ENCODE data around the gene LGALS3.

Gene LGALS3

DNA sequence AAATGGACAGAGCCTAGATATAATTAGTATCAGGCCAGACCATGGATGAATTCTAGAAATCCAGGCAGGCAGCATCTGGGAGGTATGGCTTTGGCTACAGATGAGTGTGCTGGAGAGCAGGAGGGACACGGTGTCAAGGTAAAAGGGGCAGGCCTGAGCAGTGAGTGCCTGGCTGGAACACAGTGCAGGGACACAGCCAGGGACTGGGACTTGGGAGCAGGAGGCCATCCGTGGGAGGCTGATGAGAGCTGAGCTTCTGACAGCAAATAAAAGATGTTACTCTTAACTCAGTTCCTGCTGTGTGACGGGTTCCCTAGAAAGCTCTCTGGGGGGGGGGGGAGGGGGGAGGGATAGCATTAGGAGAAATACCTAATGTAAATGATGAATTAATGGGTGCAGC, 13.6 kb upstream of the LGALS3 start:
- no peak for DNase-seq

DNA sequence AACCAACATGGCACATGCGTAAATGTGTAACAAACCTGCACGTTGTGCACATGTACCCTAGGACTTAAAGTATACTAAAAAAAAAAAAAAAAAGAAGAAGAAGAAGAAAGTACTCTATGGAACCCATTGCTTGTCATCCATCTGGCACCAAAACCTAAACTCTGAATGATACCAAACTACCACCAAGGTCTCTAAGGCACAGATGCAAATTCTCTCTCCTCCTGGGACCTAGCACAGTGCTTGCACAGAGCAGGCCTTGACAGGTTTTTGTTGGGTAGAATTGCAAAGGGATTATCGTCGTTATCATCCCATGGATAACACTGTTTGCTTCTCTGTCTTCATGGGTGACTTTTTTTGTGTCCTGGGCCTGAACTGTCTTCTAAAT, 13.2 kb upstream of the LGALS3 start:
- no peak for DNase-seq

DNA sequence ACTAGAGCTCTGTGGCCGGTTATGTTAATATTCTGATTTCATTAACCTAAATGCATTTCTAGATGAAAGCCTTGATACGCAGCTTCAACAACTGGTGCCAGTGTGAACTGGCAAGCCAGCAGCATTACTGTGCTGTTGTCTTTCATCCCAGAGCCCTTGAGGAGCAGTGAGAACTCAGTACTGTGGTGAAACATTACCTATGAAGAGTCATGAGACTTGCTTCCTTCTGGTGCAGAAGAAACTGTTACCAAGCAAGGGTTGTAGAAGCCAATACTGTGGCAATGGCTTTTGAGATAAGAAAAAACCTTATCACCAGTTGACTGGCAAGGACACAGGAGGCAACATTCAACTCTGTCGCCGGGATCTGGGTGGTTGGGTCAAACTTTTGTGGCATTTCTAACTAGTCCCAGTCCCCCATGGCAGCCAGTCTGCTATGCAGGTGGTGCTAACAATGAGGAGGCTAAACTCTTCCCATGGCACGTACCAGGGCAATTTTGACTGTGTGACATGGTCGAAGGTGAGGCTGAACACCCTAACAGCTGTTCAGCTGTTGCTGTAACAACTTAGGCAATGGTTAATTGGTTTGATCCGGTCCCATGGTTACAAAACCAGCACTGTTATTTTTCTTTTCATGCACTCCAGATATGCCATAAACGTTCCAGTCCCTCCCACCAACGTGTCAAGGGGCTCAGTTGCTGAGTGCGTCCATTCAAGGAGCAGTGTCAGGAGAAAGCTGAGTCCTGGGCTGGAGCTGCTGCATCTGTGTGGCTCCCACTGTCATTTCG, 12.6 kb upstream of the LGALS3 start:
- DNase-seq = no peak

DNA sequence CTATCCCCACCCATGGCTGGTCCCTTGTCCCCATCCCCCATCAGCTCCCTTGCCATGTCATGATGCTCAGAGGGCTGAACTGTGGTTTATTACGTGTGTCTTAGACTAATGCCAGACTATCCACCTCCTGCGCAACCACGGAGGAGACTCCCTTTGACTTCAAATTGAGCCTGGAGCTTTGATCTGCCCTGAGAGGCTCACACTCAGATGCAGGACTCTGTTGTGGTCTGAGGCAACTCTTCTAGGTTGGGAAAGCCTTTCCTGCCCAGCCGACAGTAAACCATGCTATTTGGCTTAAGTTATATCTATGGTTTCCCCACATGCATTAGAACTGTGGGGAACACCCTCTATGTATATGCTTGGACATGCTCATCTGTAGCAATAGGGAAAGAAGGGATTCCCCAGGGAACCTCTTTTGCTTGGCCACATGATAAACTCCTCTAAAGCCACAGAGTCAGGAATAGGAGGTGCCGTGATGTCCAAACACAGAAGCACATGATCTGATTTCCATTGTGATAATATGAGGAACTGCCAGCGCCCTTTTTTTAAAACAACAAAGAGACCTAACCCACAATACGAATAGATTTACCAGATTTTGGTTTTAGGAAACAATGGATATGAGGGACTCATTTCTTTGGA, 11.1 kb upstream of the LGALS3 start:
- no peak for DNase-seq

DNA sequence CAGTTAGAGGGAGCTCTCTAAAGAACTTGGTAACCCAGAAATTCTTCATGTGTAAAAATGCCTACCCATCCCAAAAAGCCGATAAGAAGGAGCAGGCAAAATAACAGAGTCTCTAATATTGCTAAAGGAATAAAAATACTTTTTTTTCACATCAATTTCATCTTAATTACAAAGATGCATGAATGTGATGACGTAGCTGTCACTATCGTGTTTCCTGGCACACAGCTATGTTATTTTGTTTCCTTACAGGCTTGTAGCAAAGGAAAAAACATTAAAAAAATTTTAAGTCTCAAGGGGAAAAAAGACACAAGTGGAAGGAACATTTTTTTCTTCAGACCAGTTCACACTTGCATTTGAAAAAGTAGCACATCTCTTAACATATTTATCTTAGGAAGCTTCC, 10.3 kb upstream of the LGALS3 start:
- no peak for DNase-seq

DNA sequence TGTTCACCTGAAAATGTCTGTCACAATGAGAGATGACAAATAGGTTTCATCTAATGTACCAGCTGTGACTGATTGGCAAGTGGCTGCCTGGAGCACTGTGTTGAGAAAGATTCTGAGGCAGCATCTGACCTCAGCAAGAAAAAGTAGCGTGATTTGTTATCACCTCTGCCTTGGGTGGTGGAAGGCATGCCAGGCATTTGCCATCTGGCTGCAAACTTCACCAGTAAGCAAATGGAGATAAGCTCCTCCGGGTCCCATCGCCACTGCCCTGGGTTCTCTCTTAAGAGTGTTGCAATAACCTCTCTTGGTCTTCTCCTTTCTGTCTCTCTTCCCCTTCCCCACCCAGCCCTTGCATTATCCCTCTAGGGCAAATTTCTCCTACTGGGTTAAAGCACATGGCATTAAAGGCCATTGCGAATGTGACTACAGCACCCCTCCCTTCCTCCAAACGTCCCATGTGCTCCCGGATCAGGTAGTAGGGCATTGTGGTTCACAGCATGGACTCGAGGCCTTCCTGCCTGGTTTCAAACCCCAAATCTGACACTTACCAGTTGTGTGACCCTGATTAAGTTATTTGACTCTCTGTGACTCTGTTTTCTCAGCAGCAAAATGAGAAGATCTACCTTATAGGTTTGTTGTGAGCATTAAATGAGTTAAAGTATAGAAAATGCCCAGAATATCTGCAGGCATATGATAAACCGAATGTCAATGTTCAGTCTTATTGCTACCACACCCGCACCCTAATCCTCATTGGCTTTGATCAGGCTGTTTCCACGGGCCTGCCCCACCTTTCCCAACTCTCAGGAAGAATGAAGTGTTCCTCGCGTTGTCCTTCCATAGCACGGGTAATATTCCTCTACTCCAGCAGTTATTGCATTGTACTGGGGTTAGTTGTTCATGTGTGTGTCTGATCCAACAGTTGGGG, 8.2 kb upstream of the LGALS3 start:
- DNase-seq = no peak

DNA sequence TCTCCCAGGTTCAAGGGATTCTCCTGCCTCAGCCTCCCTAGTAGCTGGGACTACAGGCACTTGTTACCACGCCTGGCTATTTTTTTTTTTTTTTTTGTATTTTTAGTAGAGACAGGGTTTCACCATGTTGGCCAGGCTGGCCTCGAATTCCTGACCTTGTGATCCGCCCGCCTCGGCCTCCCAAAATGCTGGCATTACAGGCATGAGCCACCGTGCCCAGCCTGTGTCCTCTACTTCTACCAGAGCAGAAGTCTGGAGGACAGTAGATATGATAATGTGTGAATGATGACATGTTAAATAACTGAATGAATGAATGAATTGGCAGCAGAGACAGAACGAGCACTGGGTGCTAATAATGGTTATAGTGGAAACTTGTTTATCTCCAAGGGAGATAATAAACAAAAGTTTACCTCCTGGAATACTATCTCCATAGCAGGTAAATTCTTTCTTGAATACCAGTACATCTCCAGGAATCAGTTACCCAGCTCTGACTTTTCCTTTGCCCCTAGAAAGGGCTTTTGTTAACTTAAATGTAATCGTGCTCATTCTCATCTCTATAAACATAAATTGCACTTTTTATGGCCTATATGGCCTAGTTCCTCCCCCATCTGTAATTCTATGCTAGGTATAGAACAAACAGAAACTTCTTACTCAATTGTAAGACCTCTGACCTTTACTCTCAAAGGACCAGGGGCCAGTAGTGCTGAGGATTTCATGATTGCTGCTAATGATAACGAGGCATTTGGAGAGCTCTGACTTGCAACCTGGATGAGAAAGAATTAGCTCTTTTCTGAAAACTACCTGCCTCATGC, 7.2 kb upstream of the LGALS3 start:
- DNase-seq = no peak

DNA sequence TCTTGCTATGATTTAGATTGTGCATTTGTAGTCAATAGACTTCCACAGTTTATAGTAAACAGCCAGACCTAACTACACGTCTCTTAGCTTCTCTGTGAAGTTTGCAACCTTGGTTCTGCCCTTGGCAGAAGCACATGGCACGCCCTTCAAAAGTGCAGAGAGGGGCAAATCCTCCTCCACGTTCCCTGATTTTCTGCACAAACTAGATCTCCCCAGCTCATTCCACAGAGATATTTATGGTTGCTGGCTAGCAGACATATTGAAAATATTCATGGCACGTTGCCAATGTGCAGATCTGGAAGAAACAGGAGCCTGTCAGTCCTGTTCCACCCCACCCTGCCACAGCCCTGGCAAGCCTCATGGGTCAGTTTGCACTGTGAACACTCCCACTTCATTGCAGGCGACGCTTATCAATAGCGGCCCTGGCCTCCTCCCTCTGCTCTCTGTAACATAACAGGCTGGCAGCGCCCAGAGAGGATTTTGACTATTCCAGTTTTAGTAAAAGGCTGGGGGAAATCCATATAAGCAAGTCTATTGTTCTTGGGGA, 6.5 kb upstream of the LGALS3 start:
- DNase-seq = peak in 1 of 2 experiments; percentile 11

DNA sequence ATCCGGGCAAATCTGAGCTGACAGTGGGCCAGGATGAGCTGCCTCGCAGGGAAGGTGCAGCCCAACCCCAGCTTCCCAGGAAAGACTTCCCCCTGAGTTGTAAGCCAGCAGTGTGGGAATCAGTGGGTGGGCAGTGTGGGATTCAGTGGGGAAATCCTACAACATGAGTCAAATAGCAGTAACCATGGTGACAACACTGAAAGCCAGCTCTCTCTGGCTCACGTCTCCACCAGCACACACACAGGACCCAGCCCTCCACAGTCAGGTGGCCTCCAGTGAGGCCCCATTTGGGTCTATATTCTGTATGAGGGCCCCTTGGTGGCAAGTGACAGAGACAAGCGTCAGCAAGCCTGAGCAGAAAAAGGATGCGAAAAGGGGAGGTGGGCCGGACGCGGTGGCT, 6.0 kb upstream of the LGALS3 start:
- DNase-seq = no peak

DNA sequence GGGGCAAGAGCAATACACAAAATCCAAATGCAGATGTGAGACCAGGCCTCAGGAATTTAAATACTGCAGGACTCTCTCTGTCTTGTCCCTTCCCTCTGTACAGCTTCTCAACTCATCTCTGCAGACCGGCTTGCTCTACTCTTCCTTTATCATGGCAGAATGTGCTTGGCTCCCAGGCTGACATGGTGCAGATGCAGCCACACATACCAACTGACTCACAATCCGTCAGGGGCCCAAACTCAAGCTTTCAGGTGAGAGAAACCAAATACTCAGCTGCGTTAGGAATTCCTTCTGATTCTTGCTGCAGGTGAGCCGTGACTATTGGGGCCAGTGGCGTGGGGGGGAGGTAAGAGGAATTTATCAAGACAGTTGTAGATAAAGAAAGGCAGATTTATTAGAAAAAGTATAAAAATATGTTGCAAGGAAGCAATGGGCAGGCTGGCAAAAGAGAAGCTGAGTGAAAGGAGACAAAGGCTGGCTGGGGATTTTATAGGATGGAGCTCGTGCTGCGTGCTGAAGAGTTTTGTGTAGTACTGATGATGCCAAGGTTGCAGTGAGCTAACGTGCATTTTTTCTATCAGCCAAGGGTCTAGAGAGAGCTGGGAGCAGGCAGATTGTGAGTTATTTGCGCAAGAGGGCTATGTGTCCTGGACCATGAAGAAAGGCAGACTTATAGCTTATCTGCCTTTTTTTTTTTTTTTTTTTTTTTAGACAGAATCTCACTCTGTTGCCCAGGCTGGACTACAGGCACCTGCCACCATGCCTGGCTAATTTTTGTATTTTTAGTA, 5.0 kb upstream of the LGALS3 start:
- DNase-seq = no peak

DNA sequence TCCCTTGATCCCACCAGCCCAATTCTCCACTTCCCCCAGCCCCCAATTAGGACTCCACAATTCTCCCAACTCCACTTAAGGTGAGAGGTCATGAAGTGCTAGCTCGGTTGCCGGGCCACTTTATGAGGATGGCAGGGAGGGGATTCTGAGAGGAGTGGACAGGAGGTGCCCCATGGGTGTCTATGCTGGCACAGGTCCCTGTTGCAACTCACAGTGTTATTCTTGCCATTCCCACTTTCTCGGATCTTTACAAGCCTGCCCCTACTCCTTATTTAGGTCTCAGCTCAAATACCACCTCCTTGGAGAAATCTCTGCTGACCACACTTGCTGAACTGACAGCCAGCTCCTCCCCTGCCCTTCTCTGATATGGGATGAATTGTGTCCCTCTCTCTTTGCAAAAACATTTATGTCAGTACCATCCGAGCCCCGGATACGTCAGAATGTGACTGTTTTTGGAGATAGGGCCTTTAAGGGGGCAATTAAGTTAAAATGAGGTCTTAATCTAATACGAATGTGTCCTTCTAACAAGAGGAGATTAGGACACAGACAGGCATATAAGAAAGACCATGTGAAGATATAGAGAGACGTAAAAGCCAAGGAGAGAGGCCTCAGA, 4.2 kb upstream of the LGALS3 start:
- DNase-seq = no peak

DNA sequence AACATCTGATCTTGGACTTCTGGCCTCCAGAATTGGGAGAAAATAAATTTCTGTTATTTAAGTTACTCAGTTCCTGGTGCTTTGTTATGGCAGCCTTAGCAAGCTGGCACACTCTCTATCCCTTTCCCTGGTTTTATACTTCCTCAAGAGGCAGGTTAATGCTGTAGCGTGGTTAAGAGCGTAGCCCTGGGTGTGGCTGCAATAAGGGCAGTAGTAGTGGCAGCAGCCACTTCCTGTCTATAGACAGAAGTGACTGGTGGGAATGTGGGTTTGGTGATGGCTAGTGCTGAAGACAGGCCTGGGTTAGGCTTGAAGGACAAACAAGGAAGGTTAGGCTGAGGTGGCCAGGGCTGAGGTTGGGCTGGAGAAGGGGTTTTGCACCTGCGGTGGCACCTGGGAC, 3.6 kb upstream of the LGALS3 start:
- no peak for DNase-seq

DNA sequence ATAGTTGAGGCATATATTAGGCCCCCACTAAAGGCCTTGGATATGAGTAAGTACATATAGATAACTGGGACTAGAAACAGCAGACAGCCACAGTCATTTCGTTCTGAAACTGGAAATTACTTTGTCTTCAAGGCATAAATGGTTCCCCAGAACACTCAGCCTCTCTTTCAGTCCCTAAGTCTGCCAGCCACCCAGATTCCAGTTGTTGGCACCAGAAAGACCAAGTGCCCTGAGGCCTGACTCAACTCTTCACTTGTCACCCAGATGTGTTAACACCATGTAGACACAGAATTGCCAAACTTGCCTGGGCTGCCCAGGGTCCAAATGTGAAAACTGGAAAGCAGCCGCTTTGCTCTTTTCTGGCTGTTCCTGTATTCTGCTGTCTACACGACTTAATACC, 3.0 kb upstream of the LGALS3 start:
- DNase-seq = no peak

DNA sequence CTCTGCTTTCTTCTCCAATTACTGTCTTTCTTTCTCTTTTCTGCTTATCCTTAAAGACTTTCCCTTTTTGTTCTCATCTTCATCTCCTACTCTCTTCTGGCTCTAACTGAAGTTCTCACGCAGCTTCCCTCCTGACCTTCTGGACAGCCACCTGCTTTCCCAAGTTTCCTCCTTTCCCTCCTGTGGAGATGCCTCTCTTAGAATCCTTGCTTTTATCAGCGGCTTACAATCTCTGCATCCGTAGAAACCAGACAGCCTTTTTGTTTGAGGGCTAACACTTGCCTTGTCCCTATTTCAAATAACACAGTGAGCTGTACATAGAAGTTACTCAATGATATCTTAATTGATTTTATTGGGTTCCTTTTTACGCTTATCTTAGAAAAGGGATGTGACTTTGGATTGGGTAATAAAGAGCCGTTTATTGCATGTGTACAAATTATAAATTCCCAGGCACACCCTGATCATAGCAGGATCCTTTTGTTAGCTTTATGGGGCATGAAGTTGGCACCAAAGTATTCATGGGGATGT, 2.1 kb upstream of the LGALS3 start:
- DNase-seq = no peak

DNA sequence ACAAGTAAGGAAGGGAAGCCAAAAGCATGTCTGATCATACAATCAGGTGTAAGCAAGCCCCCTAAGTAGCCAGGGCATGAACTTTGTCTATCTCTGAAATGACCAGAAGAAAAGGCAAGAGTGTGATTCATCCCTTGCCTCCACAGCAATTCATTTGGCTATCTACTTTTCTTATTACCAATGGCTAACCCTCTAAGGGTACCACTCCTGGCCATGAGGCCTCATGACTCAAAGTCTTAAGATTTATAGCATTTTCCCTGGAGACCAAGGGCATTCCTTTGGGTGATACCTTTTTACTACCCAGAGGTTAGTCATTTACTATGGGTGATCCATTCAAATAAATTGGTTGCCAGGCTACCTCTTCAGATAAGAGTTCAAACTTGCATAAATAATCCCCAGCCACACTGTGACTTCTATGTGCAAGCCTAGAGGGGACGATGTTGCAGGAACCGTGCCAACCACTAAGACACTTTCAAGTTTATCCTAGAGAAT, 1.5 kb upstream of the LGALS3 start:
- no peak for DNase-seq

DNA sequence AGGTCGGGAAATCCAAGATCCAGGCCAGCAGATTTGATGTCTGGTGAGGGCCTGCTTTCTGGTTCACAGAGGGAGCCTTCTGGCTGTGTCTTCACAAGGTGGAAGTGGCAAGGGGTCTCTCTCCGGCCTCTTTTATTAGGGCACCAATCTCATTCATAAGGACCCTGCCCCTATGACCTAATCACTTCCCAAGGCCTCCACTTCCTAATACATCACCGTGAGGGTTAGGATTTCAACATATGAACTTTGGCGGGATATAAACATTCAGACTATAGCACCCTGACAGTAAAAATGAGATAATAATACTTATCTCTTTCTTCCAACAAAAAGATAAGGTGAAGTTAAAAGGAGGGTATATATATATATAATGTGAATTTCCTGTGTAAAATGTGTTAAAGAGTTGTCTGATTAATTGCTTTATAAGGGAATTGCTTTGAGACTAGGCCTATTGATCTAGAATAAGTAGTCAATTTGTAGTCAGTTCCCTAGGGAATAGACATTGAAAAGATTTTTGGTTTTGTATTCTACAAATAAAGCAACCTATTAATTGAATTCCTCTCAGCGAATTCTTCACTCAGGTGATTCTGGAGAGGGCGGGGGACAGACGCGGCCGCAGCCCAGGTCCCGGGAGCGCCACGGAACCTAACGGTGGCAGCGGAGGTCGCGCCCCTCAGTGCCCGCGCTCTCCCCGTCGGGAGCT, 516 bp upstream of the LGALS3 start:
- no peak for DNase-seq

DNA sequence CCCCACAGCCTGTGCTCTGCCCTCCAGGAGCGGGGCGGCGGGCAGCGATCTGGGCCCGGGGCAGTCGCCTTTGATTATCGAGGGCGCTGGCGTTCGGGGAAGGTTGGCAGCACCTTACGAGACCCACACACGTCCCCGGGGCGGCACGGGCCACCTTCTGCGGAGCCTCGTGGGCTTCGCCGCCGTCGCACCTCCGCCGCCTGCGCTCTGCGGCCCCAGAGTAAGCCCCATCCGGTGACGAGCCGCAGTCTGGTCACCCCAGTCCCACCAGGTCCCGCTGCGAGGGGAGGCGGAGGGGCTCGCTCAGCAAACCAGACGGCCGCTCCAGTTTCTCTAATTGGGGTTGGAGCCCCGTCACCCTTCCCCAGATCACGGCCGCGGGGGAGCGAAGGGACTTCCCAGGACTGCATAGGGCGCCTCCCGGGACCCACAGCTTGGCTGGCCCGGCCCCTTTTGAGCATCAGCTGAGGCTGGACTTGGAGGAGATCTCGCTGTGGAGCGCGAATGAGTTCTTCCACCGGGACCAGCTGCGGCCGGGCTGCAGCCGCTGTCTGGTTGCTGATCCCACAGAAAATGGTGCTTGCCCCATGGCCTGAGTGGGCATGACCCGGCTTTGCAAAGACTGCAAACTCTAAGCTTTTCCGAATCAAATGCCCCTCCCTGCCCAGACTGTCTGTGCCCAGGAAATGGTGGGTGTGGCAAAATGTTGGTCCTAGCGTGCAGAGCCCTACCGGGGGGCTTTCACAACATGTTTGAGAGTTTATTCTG, 560 bp downstream of the LGALS3 start:
- no peak for DNase-seq

DNA sequence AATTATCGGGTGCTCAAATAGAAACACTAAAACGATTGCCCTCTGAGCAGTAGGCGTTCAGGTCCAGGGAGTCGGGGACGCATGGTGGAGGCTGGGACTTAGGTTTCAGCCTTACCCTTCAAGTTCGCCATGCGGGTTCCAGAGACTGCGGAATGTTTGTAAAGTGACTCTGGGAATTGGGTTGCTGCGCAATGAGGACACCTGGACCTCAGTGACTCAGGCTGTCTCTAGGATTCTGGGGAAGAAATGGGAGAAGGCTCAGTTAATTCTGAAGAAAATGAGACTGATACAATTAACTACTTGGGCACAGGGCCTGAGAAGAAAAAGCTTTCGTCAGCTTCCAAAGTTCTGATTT, 1.1 kb downstream of the LGALS3 start:
- no peak for DNase-seq

DNA sequence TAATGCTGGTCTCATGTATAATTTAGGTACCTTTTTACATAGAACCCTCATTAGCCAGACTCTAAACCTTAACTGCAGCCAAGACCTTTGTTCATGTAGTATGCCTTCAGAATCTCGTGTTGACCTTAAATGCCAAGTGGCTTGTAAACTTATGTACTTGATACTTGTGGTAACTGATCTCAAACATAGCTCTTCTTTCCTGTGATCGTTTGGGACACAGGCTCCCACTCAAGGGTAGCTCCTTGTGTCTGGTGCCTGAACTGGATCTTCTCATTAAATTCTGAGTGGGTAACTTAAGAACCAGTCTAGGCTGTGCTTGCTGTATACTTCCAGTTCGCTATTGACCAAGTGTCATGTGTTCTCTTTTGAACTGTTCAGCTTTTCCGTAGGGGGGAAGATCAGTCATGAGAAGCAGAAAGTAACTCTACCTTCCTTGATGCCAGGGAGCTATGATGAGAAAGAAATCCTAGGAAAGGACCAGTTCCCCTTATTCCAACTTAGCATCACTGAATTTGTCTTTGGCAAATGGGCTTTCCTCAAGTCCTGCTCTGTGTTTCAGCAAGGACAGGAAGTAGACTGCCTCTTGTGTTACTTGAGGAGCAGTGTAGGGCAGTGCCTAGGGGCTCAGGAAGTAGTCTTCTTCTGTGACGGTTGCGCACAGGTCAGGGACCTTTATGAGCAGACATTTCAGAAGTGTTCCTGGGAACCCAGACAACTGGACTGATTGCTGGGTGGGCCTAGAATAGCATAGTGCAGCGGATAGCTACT, 2.5 kb downstream of the LGALS3 start:
- DNase-seq = no peak
